Skeletal muscle cell (primary cell): Measurements from ENCODE around the gene ISG20.
A peak's percentile ranks its signal among the peaks of the same experiment; 100 is the strongest.

ENCODE experiments used
- DNase-seq: peaks from one replicate; pipeline ENCODE4 v3.0.0-alpha.2; 2010; ENCODE audit warnings: low read depth
- H3K4me3 ChIP-seq: 2 replicates; pipeline ENCODE4 v1.5.1; 2011; ENCODE audit warnings: low read depth, mild to moderate bottlenecking, control low read depth, low read length, moderate library complexity

Gene ISG20

DNA sequence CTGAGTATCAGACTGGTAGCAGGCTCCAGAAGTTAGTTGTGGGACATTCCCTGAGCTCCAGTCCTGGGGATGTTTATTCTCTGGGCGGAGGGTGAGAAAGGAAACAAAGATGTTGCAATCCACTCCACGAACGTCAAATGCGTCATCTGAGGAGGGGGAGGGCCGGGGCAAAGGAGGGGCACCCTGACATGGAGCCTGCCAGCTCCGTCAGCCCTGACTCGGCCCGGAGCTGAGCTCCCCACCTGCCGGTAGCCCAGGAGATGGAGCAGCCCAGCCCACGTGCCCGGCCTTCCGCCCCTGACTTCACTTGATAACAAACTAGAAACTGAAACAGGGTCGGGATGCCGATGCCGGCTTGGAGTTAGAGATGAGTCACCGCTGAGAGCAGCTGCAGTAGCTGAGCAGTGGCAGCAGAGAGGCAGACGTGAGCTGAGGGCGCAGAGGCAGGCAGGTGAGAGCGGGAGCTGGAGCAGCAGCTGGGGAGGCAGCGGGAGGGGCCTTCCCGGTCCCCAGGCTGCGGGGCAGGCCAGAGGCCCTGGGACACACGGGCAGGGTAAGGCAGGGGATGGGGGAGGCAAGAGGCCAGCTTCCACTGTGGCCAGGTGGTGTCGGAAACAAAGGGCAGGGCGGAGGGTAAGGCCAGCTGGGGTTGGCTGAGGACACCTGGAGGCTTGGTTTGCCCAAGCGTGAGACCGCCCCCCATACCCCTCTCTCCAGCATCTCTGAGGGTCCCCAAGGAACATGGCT is at the start of gene ISG20:
ISG20 (plus strand) TSS at position 391 of the 747 bp plus-strand sequence; CDS start at position 742, 351 bp downstream.
- peak within 1 kb of the TSS; percentile 38 for H3K4me3 ChIP-seq
- peak; percentile 98 for DNase-seq

DNA sequence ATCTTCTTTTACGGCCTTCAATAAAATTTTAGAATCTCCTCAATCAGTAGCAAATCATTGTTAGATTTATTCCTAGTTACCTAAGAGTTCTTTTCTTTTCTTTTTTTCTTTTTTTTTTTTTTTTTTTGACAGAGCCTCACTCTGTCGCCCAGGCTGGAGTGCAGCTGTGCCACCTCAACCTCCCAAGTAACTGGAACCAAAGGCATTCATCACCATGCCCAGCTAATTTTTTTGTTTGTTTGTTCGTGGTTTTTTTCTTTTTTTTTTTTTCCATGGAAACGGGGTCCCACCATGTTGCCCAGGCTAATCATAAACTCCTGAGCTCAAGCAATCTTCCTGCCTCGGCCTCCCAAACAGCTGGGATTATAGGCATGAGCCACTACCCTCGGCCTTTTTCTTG is 48.1 kb upstream of the ISG20 start:
- no peak overlapping the region for H3K4me3 ChIP-seq
- DNase-seq: no peak

DNA sequence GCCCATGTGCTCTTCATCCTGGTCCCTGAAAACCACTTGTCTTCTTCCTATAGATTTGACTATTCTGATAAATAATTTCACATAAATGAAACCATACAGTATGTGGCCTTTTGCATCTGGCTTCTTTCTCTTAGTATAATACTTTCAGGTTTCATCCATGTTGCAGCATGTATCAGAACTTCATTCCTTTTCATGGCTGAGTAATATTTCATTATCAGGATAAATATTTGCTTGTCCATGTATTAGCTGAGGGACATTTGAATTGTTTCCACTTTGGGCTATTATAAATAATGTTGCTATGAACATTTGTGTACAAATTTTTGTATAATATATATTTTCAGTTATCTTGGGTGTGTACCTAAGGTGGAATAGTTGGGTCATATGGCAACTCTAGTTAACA is 47.4 kb upstream of the ISG20 start:
- no peak for DNase-seq
- H3K4me3 ChIP-seq: no peak overlapping the region

DNA sequence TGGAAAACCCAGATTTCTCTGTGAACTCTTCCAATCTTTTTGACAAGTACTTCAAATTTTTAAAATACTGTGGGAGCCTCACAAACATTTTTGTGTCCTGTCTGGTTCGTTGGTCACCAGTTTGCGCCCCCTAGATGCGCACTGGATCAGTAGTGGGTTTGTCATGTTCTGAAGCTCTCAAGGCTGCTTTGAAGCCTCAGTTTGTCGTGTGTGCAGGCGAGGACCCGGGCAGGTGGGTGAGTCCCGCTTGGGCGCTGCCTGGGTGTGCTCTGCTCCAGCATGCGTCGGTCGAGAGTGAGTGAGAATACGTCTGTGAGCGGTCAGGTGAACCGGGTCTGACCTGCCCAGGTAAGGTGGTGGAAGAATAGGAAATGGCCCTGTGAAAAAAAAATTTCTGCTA is 34.9 kb upstream of the ISG20 start:
- H3K4me3 ChIP-seq: no peak overlapping the region
- no peak for DNase-seq

- no peak overlapping the region for H3K4me3 ChIP-seq
- DNase-seq: no peak
These were observed 34.2 kb upstream of the ISG20 start for GRCh38 chr15:88604381-88605188.

DNA sequence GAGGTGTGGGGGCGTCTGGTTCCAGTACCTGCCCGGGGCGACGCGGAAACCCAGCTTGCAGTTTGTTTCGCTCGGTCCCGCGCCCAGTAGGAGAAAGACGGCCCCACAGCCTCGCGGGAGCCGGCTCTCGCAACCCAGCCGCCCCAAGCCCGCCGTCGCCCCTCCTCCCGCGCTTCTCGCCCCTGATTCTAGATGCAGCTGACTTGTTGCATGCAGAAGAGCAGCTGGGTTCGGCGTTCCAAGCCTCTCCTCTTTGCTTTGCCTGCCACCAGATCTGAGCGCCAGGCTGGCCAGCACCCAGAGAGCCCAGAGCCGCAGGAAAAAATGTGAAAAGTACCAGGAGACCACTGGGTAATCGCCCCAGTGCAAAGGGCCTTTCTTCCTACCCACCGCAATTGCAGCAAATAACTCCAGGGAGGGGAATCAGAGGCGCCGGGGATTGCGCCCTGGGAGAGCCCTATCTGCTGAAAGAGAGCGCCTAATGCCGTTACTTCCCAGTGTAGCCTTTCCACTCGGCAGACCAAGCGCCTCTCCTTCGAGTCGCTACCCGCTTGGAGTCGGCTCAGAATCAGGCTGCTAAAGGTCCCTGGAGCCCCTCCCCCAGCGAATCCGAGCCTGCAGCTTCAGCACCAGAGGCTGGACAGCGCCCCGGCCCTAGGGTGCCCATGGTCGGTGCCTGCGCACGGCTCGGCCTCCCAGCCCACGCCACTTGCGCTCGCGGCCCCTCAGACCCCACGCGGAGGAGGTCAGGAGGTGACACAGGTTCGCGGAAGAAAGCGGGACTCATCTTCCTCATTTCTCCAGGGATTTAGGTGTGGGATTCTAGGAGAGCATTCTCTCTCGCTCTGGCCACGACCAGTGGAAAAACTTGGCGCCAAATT is 33.4 kb upstream of the ISG20 start:
- DNase-seq: no peak

GRCh38 chr15:88606070-88606794 is 32.6 kb upstream of the ISG20 start:
- H3K4me3 ChIP-seq: no peak overlapping the region
- no peak for DNase-seq

More for the DNA sequence above, 33.4 kb upstream of the ISG20 start:
- no peak overlapping the region for H3K4me3 ChIP-seq

DNA sequence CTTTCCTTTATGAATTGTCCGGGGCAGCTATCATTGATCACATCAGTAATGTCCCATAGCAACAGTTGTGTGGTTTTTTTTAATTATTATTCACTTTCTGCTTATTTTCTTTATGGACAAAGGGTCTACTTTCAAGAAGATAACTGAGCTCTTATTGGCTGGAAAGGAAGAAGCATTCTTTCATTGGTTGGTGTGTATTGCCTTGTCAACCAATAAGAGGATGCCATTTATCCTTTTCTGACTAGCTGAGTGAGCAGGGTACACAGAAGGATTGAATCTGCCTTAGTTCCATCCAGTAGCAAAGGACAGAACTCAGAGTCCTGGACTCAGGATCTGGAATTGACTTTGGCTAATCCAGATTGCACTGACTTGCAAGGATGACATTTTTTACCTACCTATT is 30.9 kb upstream of the ISG20 start:
- no peak overlapping the region for H3K4me3 ChIP-seq
- DNase-seq: no peak

- H3K4me3 ChIP-seq: no peak overlapping the region
- no peak for DNase-seq
These were observed 30.1 kb upstream of the ISG20 start for GRCh38 chr15:88608607-88609181.

DNA sequence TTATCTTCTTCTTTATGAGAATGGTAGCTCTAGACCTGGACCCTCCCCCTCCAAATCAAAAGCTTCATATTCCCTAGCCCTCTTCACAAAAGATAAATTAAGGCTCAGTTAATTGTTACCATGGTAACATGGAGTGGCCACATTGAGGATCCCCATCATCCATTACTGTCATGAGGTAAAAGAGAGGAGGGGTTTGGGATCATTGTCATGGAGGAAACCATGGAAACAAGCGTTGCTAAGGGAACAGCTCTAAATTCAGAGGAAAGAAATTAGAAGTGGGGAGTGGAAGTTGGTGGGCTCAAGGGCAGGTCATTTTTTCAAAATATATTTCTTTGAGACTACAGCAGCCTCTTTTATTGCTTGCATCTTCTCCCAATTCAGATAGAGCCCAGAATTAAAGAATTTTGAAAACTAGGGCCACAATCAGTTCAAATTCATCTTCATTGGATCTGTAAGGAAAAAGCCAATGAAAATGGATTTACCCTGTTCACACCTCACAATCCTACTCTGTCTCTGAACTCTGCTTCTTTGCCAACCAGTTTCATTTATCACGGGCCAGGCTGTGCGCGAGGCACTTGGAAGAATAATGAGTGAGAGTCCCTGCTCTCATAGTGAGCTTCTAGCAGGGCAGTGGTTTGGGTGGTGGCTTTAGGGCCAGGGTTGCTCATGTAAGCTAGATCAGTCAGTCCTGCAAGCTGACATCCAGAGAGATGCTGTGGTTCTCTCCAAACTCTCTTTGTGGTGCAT is 29.3 kb upstream of the ISG20 start:
- no peak for DNase-seq
- no peak overlapping the region for H3K4me3 ChIP-seq

GRCh38 chr15:88610701-88611231 is 28.1 kb upstream of the ISG20 start:
- no peak overlapping the region for H3K4me3 ChIP-seq
- no peak for DNase-seq

GRCh38 chr15:88612186-88612796 is 26.5 kb upstream of the ISG20 start:
- H3K4me3 ChIP-seq: no peak overlapping the region
- DNase-seq: no peak

DNA sequence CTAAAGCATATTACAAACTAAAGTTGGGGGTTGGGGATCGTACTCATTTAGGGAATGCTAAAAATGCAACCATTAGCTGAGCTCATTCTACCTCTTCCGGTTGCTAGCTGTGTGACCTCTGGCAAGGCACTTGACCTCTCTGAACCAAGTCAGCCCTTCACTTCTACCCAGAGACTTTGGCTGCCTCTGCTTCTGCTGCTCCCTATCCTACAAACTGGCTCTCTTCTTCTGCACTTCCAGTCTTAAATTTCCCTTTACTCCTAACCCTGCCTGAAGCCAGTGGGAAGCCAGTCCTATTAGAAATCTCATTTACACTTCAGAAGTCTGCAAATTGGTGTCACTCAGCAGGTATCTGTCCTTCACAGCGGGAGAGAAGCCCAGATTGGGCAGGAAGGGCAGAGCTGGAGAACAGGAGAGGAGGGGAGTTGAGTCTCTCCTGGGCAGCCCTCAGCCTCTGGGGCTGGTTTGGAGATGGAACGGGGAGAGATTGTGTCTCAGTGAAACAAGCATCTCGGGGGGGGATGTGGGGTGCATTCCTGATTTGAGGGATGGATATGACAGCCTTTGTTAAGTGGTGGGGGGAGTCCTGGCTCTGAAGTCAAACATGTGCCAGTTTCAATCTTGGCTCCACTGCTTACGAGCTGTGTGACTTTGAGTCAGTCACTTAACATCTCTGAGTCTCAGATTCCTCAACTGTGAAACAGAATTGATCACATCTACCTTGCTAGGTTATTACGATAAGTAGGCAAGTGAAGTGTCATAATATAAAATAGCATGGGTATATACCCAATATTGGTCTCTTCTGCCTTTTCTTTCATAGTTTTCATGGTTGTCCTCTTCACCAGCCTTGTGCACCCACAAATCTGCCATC is 25.5 kb upstream of the ISG20 start:
- no peak overlapping the region for H3K4me3 ChIP-seq
- DNase-seq: no peak

- DNase-seq: no peak
- no peak overlapping the region for H3K4me3 ChIP-seq
These were observed 23.3 kb upstream of the ISG20 start for GRCh38 chr15:88615303-88616107.

- no peak for DNase-seq
- H3K4me3 ChIP-seq: no peak overlapping the region
These were observed 22.6 kb upstream of the ISG20 start for GRCh38 chr15:88616240-88616639.
